ENCODE data around the gene CDC37.
A peak's percentile ranks its signal among the peaks of the same experiment; 100 is the strongest.

Gene CDC37

GRCh38 chr19:10403137-10404021 lies at the start of gene CDC37:
TSS of gene CDC37 (minus strand) at chr19:10403542. CDS start at chr19:10403479, 63 bp downstream.
- DNase-seq: peak; percentile 98

- peak; percentile 34 for DNase-seq
These were observed 47.7 kb upstream of the CDC37 start for GRCh38 chr19:10450853-10451609.

GRCh38 chr19:10450191-10450852 lies 47.0 kb upstream of the CDC37 start:
- no peak for DNase-seq

GRCh38 chr19:10449037-10449436 lies 45.7 kb upstream of the CDC37 start:
- no peak for DNase-seq

- no peak for DNase-seq
These were observed 39.4 kb upstream of the CDC37 start for GRCh38 chr19:10442698-10443097.

GRCh38 chr19:10439588-10439987 lies 36.2 kb upstream of the CDC37 start:
- DNase-seq: no peak

- no peak for DNase-seq
These were observed 29.8 kb upstream of the CDC37 start for GRCh38 chr19:10433131-10433536.

- DNase-seq: no peak
These were observed 29.4 kb upstream of the CDC37 start for GRCh38 chr19:10432736-10433130.

- DNase-seq: peak; percentile 50
These were observed 28.8 kb upstream of the CDC37 start for GRCh38 chr19:10431943-10432735.

GRCh38 chr19:10431254-10431942 lies 28.1 kb upstream of the CDC37 start:
- DNase-seq: peak; percentile 64

GRCh38 chr19:10430505-10431253 lies 27.3 kb upstream of the CDC37 start:
- no peak for DNase-seq

- DNase-seq: no peak
These were observed 25.6 kb upstream of the CDC37 start for GRCh38 chr19:10428996-10429381.

- DNase-seq: no peak
These were observed 23.8 kb upstream of the CDC37 start for GRCh38 chr19:10427169-10427568.

- peak; percentile 84 for DNase-seq
These were observed 20.8 kb upstream of the CDC37 start for GRCh38 chr19:10424011-10424637.

GRCh38 chr19:10422846-10423245 lies 19.5 kb upstream of the CDC37 start:
- DNase-seq: no peak

GRCh38 chr19:10422046-10422461 lies 18.7 kb upstream of the CDC37 start:
- DNase-seq: no peak

- DNase-seq: peak; percentile 53
These were observed 18.1 kb upstream of the CDC37 start for GRCh38 chr19:10421240-10422045.

GRCh38 chr19:10420444-10421239 lies 17.3 kb upstream of the CDC37 start, which contains the start of gene PDE4A:
TSS of gene PDE4A (plus strand) at chr19:10420538. CDS start at chr19:10420765, 227 bp downstream.
- peak; percentile 75 for DNase-seq

Data from activated CD4-positive, alpha-beta T cell treated with anti-CD3 and anti-CD28 coated beads, Interleukin-2, Interleukin-6, amounts not matched to agents 100 ng/mL and 50 ng/mL, durations not matched to agents 16 hours and 8 hours (primary cell).